22Rv1 (cell line): ENCODE data around the gene ITM2B.

ENCODE experiments used
- CTCF ChIP-seq: fragments of 450-650 bp; IDR thresholded peaks from 2 replicates; pipeline ENCODE4 v1.5.1; 2017; ENCODE audit warnings: mild to moderate bottlenecking
- ZFX ChIP-seq: fragments of 450-650 bp; IDR thresholded peaks from 2 replicates; pipeline ENCODE4 v1.6.1; 2017; ENCODE audit warnings: antibody characterized with exemption, borderline replicate concordance

DNA sequence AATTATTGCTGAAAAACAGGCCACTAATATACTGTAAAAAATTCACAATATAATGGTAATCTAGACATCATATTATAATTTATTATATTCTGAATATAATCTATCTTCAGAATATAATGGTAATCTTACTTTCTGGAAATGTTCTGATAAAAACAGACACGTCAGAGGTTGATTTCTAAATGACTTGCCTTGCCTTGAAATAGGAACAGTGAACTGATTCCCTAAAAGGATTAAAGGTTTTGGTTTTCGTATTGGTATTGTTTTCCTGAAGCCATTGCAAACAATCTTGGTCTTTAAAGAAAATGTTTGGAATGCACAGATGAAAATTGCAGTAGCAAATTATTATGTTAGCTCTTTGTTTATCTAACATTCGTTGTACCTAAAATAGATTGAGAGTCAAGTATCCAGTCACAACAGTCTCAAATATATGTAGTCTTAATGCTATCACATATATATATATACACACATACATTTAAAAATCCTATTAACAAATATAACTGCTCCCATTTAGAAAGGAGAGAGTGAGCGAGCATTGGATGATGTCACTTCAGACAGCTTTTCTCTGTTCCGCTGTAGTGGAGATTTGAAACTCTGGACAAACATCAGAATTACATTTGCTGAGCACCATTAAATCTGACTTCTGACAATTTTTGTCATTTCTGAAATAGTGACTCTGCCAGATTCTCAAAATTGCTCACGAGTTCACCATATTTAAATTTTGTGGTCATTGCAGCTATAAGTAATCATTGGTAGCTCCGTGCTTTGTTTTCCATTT is 1.7 kb downstream of the ITM2B start:
- TF ChIP-seq CTCF (no peak), ZFX (no peak)
